NCI-H146 treated with DMSO at 0.1 percent for 48 hours (cell line): ENCODE measurements around the gene GNL1.

Source experiments
- DNase-seq: peaks from one replicate; lab custom pipeline; 2025; ENCODE audit not compliant: unreplicated experiment; lab: John Stamatoyannopoulos, UW

Gene GNL1

GRCh38 chr6:30570263-30570662, 14.0 kb upstream of the GNL1 start:
- no peak for DNase-seq

- DNase-seq, result no peak
These were observed 12.0 kb upstream of the GNL1 start for GRCh38 chr6:30568245-30568644.

- no peak for DNase-seq
These were observed 9.5 kb upstream of the GNL1 start for GRCh38 chr6:30565772-30566171.

GRCh38 chr6:30564114-30564513, 7.8 kb upstream of the GNL1 start:
- DNase-seq, result no peak

- DNase-seq, result no peak
These were observed 6.5 kb upstream of the GNL1 start for GRCh38 chr6:30562470-30563425.

GRCh38 chr6:30560930-30561329, 4.6 kb upstream of the GNL1 start:
- no peak for DNase-seq

GRCh38 chr6:30557683-30557981, 1.3 kb upstream of the GNL1 start:
- DNase-seq, result no peak

- DNase-seq, result peak; percentile 90
These were observed 805 bp upstream of the GNL1 start, which contains the start of gene PRR3 for GRCh38 chr6:30556906-30557682. TSS of gene PRR3 (plus strand) at chr6:30557295. CDS start at chr6:30557345, 50 bp downstream.

- no peak for DNase-seq
These were observed 548 bp downstream of the GNL1 start for GRCh38 chr6:30555816-30556065.

GRCh38 chr6:30554962-30555815, 1.1 kb downstream of the GNL1 start:
- DNase-seq, result no peak

- DNase-seq, result no peak
These were observed 1.9 kb downstream of the GNL1 start for GRCh38 chr6:30554404-30554803.

- DNase-seq, result no peak
These were observed 7.9 kb downstream of the GNL1 start for GRCh38 chr6:30548375-30548774.

- DNase-seq, result no peak
These were observed 8.8 kb downstream of the GNL1 start for GRCh38 chr6:30547454-30547853.

GRCh38 chr6:30544666-30545272, 11.5 kb downstream of the GNL1 start:
- DNase-seq, result peak; percentile 8

- DNase-seq, result no peak
These were observed 12.5 kb downstream of the GNL1 start for GRCh38 chr6:30543821-30544220.

- no peak for DNase-seq
These were observed 13.4 kb downstream of the GNL1 start for GRCh38 chr6:30542915-30543314.

- no peak for DNase-seq
These were observed 13.9 kb downstream of the GNL1 start for GRCh38 chr6:30542404-30542725.

- DNase-seq, result peak; percentile 76
These were observed 14.5 kb downstream of the GNL1 start for GRCh38 chr6:30541515-30542403.

- DNase-seq, result no peak
These were observed 18.4 kb downstream of the GNL1 start for GRCh38 chr6:30537931-30538330.
